Sciatic nerve (tissue), 2 donors: ENCODE measurements around the gene FBXO41. TPM values are rescaled to one million over a fixed set of nuclear protein-coding genes. Genes with fewer than 3 reads are reported as not detected.

ENCODE experiments used
- ATAC-seq: fragments of 200-7000 bp; cut with Tn5 transposase; one replicate; pipeline ENCODE4 v1.9.1; 2020; ENCODE audit warnings: mild to moderate bottlenecking, moderate library complexity
- DNase-seq: peaks from one replicate; pipeline ENCODE4 v3.0.0-alpha.2; 2020; ENCODE audit warnings: low spot score
- intact Hi-C: fragments of 100-400 bp; cut with DNase I; formaldehyde crosslinking; loops from one replicate; pipeline ENCODE4 v1.14.2; 2022
- total RNA-seq: library from RNA; stranded (reverse); fragmentation: NEBNext Ultra II Directional; extraction: Animal tissue kit (Norgen Biotek cat#: 25700); gene quantifications from one replicate; pipeline ENCODE4 v1.2.1, GENCODE V29; 2021
- donor health status: DM: no; HTN: no; CAD: no.
- donor health status: DM: no; HTN: no; CAD: no.

Gene FBXO41, protein sequence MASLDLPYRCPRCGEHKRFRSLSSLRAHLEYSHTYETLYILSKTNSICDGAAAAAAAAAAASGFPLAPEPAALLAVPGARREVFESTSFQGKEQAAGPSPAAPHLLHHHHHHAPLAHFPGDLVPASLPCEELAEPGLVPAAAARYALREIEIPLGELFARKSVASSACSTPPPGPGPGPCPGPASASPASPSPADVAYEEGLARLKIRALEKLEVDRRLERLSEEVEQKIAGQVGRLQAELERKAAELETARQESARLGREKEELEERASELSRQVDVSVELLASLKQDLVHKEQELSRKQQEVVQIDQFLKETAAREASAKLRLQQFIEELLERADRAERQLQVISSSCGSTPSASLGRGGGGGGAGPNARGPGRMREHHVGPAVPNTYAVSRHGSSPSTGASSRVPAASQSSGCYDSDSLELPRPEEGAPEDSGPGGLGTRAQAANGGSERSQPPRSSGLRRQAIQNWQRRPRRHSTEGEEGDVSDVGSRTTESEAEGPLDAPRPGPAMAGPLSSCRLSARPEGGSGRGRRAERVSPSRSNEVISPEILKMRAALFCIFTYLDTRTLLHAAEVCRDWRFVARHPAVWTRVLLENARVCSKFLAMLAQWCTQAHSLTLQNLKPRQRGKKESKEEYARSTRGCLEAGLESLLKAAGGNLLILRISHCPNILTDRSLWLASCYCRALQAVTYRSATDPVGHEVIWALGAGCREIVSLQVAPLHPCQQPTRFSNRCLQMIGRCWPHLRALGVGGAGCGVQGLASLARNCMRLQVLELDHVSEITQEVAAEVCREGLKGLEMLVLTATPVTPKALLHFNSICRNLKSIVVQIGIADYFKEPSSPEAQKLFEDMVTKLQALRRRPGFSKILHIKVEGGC
- total RNA-seq, result 2.1 TPM

DNA sequence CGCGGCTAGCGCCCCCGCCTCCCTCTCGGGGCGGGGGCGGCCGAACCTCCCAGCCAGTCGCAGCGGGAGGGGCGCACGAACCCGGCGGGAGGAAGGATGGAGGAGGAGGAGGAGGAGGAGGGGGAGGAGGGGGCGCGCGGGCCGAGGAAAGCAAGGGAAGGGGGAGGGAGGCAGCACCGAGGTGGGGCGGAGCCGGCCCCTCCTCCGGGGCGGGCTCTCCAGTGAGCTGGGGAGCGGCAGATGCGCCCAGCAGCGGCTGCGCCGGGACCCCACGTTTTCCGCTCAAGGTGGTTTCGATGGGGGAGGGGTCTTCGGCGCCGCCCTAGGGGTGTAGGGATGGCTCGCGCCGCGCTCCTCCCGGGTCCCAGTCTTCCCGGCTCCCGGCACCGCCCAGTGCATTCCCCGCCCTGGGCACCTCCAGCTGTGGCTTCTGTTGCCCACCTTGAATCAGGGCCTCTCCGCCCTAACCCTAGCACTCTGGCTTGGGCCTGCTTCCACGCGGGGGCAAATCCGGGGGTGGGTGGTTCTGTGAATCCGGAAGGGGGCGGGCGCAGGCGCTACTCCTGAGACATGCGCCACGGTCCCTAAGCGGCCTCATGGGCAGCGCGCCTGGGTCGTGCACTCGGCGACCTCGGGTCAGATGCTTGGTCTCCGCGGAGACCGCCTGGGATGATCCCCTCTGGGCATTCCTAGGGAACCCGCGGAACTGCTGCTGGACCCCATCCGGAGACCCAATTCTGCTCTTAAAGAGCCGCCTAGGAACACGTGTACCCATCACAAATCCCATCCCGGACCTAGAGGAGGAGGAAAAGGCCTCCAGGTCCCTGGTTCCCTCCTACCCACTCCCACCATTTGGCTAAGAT, at the start of gene FBXO41:
Gene FBXO41 (minus strand): TSS at position 183 of the 863 bp plus-strand sequence. CDS start 14,848 bp downstream, outside the sequence.
- no peak for DNase-seq
- ATAC-seq, result peak; percentile 64
- intact Hi-C loops, result no loop called here

DNA sequence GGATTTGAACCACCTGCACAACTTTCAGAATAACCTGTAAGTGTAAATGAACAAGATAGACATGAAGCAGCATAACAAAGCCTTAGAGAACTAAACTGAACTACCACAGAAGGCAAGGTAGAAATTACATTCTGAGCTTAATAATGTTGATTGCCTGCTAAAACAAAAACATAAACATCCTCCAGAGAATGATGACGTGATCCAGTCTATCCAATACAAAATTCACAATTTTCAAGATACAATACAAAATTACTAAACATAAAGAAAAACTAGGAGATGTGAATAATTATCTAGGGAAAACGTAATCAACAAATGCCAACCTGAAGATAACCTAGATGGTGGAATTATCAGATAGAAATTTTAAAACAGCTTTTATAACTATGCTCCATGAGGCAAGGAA, 49.8 kb upstream of the FBXO41 start:
- ATAC-seq (no peak), DNase-seq (no peak)

DNA sequence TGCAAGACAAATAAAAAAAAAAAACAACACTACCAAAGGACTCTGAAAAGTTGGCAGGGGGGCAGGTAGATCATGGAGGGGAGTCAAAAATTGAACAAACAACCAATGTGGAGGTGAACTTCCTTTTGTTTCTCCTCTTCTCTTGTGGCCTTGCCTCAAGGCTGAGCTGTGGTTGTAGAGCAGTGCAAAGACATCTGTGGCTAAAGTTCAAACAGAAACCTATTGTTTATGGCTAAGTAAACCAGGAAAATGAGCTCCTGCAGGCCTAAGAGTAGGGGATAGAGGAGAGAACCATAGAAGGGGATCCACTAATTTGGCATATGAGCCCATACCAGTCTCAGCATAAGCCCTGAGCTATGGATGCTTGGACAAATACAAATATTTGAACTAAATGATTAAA, 49.3 kb upstream of the FBXO41 start:
- intact Hi-C loops, result no loop called here
- ATAC-seq, result no peak

More for the DNA sequence above, 49.8 kb upstream of the FBXO41 start:
- intact Hi-C loops, result no loop called here

DNA sequence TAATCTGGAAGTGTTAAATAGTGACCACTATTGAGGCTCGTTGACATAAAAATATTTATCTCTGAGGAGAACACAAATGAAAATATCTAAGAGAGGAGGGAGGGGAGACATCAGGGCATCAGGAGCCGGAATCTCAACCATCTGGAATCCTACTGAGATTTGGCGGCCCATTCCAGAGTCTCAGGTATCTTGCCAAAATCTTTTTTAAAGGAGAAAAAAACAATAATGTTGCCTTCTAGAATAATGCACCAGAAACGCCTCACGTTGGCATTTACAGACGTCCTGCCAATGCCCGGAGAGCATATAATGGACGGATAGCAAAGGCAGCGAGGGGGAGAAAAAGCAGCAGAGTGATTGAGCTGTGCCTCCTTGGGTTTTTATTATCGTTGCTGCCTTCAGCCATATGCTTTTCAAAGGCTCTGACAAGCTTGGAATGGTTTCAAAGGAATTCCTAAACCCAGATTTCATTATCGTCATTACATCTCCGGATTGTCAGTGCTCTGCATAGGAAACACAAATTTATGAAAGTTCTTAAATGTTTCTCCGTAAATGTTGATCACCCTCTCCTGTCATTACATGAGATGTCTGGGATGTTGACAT, 39.9 kb upstream of the FBXO41 start:
- intact Hi-C loops, result no loop called here
- DNase-seq (no peak), ATAC-seq (no peak)

More for the DNA sequence above, 49.3 kb upstream of the FBXO41 start:
- DNase-seq, result no peak

DNA sequence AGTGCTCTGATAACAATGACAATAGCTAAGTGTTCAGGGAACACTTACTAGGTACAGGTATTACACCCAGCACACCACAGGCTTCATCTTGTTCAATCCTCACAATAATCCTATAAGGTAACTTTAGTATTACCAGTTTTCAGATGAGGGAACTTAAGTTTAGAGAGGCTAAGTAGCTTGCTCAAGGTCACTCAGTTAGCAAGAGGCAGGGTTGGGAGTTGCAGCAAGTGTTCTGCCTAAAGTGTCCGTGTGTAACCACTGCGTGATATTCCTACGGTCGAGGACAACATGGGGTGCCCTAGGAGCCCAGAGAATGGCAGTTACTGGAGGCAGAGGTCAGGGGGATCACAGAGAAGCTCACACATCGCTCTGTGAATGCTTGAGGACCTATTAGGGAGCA, 39.3 kb upstream of the FBXO41 start:
- DNase-seq (no peak), ATAC-seq (no peak)
- intact Hi-C loops, result no loop called here

DNA sequence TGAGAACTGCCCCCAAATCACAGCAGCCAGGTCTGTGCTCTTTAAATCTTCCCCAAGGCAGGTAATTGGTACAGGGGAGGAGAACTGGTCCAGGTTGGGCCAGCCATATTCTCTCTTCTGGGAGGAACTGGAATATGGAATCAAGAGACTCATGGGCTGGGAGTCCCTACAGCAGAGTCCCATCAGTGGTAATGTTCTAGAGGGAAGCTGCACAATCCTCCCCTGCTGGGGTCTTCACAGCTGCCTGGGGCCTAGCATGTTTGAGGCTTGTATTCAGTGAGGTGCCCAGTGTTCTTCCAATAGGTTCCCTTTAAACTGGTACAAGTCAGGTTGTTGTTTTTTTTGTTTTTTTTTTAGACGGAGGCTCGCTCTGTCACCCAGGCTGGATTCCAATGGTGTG, 30.2 kb upstream of the FBXO41 start:
- DNase-seq (no peak), ATAC-seq (no peak)
- intact Hi-C loops, result no loop called here

DNA sequence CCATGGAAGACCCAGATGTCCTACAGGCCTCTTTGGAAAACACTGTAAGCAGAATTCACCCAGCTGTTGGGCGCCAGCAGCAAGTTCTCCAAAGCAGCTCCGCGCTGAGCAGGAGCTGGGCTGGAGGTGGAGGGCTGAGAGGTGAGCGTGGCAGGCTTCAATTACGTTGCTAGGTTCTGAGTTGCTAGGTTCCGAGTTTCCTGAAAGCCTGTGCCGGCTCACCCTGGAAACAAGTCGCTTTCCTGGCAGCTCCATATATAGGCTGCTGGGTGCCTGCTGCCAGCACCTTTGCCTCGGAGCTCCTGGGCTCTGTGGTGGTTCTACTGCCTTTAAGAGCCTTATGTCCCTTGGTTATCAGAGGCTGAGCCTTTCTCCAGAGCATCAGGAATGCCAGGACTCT, 23.4 kb upstream of the FBXO41 start:
- DNase-seq, result no peak
- intact Hi-C loops, result no loop called here
- no peak for ATAC-seq

DNA sequence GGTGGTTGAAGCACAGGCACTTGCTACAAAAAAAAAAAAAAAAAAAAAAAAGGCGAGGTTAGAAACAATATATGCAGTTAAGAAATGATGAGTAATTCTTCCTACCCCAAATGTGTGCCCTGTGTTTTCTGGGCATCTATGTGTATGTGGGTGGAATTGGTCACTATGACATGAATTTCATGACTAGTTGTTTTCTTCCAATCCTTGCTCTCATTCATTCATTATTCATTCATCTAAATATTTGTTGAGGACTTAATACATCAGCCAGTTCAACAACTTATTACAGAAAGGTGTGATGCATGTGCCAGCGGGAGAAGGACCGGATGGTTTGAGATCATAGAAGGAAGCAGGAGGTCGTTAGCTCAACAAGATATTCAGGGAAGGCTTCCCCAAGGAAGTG, 17.4 kb upstream of the FBXO41 start:
- intact Hi-C loops, result no loop called here
- ATAC-seq (no peak), DNase-seq (no peak)

DNA sequence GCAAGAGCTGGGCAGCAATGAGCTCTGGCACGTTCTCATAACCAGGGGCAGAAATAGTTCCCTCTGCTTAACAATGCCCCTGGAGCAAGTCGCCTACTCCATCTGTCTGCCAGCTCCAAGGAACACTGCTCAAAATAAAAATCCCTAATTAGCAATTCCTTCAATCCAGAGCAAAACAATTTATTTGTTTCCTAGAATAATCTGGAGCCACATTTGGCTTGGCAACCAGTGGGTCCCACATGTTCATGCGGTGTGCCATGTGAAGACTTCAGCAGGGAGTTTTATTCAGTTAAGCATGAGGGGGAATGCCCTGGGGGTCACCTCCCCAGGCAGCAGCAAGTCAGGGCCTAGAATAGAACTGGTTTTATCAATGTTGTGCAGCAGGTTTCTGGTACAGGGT, 16.6 kb upstream of the FBXO41 start:
- ATAC-seq, result no peak
- no peak for DNase-seq
- intact Hi-C loops, result no loop called here

DNA sequence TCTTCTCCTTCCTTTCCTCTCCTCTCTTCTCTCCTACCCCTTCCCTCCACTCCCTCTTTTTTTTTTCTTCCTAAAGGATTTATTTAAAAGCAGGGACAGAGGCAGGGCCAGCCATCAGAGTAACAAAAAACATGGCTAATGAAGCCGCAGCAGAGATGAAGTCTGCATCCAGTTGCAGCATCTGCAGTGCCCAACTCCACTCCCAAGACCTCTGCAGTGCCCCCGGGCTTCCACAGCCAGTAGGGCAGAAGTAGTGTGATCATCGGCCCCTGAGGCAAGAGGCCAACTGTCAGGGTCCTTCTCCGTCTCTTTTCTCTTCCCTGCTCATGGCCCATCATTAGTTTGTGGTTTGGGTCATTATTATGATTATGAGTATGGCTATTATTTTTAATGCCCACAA, 13.3 kb upstream of the FBXO41 start:
- no peak for DNase-seq
- no peak for ATAC-seq
- intact Hi-C loops, result no loop called here

DNA sequence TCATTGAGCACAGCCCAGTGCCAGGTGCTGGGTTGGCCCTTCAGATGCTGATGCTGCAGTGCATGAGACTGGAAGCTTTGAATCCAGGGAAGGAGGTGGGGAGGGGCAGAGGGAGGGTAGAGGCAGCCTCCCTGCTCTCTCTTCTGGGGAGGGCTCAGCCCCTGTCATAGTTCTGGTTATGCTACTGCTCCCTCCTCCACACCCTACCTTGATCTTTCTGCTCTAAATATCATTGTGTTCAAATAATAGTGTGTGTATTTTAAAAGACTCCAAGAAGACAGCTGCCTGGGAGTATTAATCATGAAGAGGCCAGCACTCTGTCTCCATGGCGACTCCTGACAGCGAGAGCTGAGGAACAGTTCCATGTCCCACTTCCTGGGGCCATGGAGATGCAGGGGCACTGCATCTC, 12.9 kb upstream of the FBXO41 start:
- intact Hi-C loops, result no loop called here
- ATAC-seq (no peak), DNase-seq (no peak)

DNA sequence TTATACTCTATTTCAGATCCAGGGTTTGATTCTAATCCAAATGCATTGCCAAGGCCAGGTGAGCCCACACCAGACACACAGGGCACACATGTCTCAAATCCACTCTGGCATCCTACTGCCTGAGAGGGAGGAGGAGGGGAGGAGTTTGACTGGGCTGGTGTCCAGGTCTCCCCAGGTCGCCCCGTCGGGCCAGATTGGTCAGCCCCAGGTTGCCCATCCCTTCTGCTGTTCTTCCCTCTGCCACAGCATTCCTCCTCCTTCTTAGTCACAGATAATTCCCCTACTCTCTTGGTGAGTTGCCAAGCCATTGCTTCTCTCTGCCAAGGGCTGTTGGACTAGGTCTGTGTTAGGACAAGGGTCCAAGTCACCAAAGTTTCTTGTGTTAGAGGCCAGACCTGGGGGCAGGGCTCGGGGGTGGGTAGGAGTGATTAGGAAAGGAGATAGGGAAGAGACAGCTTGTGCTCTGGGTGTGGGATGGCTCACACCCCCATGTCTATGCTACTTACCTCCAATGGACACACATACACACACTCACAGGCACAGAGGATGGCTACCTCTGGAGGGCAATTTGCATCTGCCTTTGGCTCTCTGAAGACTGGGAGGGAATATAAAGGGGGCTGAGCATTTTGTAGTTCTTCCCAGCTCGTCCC, 11.6 kb upstream of the FBXO41 start:
- no peak for ATAC-seq
- no peak for DNase-seq
- intact Hi-C loops, result no loop called here

DNA sequence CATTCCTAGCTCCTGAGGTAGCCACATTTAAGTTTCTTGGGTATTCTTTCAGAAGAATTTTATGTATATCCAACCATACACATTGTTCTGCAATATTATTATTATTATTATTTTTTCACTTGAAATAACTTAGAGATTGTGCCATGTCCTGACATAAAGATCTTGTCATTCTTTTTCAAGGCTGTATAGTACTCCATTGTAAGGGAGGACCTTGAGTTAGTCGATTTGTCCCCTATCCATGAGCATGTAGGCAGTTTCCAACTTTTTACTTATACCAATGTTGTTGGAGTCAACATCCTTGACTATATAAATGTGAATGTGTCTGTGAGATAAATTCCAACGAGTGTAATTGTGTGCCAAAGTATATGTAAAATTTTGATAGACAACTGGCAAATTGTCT, 10.0 kb upstream of the FBXO41 start:
- intact Hi-C loops, result no loop called here
- no peak for ATAC-seq
- no peak for DNase-seq

DNA sequence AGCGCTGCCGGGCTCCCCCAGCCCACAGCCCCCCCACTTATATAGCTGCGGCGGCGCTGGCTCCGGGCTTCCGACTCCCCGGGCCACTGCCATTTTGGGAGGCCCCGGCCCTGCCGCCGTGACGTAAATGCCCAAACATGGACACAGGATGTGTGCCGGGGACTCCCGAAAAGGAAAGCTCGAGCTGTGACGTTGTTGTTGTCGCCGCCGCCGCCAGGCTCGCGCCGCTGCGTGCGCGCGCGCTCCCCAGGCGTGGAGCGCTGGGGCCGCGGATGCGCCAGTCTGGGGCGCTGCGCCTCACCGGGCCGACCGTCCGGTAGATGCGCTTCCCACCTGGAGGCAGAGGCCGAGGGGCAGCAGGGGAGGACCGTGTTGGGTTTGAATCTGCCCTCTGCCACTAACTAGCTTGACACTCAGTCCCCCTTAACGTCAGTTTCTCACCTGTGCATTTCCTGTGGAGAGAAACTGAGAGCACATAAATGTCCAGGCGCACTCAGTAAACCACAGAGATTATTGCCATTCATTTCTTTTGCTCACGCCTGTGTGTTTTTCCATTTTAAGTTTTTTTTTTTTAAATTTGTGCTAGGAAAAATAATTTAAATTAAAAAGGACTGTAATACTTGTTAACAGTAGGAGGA, 9.4 kb upstream of the FBXO41 start, which contains the start of gene EGR4:
Gene EGR4 (minus strand): TSS at position 15 of the 638 bp plus-strand sequence. CDS start 231 bp downstream, outside the sequence.
- intact Hi-C loops, result no loop called here
- no peak for DNase-seq
- no peak for ATAC-seq

DNA sequence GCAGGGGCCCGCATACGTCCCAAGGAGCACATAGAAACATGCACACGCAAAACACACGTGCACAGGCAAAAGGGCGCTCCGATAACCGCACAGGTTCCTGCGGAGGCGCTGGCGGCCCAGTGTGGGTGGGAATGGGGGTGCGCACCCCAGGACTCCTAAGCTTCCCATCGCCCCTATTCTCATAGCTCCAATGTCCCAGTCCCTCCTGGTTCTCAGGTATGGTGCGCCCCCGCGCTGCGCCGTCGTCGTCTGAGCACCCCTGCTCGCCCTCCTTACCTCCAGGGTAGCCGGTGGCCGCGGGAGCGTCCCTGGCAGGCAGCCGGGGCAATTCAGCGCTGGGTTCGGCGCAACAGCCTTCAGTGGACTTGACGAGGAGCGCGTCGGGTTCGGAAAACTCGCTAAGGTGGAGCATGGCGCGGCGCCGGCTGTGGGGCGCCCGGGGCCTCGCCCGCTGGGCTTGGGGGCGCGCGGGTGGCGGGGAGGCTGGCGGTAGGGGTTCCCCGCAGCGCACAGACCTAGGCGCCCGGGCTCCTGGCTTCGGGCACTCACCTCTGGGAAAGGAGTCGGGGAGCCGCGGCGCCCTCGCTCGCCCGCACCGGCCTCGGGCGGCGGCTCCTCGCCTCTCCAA, 8.7 kb upstream of the FBXO41 start:
- DNase-seq (no peak), ATAC-seq (no peak)
- intact Hi-C loops, result no loop called here

DNA sequence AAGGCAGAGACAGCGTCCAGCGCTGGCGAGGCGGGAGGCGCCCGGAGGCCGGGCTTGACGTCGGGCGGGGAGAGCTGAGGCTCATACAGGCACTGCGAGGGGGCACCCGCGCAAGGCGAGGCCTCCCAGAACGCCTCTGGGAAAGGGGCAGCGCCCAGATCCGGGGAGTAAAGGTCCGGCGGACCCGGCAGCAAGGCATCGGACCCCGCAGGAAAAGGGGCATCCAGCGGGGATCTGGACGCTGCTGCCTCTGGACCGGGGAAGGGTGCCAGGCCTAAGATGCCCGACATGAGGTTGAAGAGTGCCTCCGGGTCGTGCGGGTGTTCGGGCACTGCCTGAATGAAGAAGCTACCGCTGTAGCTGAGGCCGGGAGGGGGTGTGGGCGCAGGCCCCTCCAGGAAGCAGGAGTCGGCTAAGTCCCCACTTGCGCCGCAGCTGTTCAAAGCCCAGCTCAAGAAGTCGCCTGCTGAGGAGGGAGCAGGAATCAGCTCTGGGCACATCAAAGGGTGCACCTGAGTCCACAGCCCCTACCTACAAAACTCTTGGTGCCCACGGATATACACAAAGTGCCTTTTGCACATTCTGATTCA, 8.1 kb upstream of the FBXO41 start:
- DNase-seq (no peak), ATAC-seq (no peak)
- intact Hi-C loops, result no loop called here
